LNCaP clone FGC (cell line): ENCODE measurements around the gene MPZL1.

Source experiments
- DNase-seq: peaks from one replicate; pipeline ENCODE4 v3.0.0-alpha.2; 2011; ENCODE audit warnings: low read depth
- H3K4me3 ChIP-seq: 2 replicates; pipeline ENCODE4 v1.5.1; 2011; ENCODE audit warnings: mild to moderate bottlenecking, low read depth, low read length, control low read depth
- TF ChIP-seq, protein P1 (sequence below): IDR thresholded peaks from 2 replicates; pipeline ENCODE4 v1.5.1; 2012; ENCODE audit warnings: mild to moderate bottlenecking; ENCODE audit not compliant: control insufficient read depth, insufficient read depth; ENCODE audit errors: extremely low read depth

Gene MPZL1

DNA sequence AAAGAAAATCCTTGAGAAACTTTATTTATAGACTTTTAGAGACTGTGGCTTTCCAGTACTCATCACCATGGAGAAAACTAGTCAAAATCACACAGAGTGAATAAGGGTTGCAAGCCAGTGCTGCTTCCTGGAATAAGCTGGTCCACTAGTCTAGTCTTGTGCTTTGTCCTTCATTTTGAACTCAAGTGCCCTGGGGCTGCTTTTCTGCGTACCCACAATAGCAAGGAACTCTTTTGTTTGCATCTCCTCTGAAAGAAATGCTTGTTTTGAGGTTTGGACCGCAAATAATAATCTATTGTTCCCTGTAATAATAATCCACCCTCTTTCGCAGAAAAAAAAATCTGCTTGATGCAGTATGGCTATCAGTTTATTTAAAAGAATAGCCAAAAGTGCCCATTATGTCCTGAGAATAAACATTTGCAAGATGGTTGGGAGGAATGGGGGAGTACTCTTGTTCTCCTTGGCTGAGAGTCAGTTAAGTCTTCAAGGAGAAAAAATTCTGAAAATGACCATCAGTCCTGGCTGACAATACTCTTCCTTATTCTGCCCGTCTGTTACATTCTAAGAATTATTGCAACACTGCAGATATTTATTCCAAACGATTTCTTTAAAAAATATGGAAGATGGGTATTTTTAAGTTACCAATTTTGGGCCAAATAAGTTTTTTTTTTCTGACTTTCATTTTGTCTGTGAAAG, 41.9 kb downstream of the MPZL1 start:
- TF ChIP-seq, protein P1, sequence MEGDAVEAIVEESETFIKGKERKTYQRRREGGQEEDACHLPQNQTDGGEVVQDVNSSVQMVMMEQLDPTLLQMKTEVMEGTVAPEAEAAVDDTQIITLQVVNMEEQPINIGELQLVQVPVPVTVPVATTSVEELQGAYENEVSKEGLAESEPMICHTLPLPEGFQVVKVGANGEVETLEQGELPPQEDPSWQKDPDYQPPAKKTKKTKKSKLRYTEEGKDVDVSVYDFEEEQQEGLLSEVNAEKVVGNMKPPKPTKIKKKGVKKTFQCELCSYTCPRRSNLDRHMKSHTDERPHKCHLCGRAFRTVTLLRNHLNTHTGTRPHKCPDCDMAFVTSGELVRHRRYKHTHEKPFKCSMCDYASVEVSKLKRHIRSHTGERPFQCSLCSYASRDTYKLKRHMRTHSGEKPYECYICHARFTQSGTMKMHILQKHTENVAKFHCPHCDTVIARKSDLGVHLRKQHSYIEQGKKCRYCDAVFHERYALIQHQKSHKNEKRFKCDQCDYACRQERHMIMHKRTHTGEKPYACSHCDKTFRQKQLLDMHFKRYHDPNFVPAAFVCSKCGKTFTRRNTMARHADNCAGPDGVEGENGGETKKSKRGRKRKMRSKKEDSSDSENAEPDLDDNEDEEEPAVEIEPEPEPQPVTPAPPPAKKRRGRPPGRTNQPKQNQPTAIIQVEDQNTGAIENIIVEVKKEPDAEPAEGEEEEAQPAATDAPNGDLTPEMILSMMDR = no peak
- DNase-seq = no peak

GRCh38 chr1:167764458-167765330, 42.9 kb downstream of the MPZL1 start:
- no peak for DNase-seq
- TF ChIP-seq, protein P1 = no peak
- no peak overlapping the region for H3K4me3 ChIP-seq

More for the DNA sequence above, 41.9 kb downstream of the MPZL1 start:
- H3K4me3 ChIP-seq = peak overlapping the region; percentile 25; the same call in 1 of the 2 replicates

GRCh38 chr1:167765496-167765895, 43.7 kb downstream of the MPZL1 start:
- TF ChIP-seq, protein P1 = no peak
- DNase-seq = no peak
- no peak overlapping the region for H3K4me3 ChIP-seq

- no peak overlapping the region for H3K4me3 ChIP-seq
- no peak for DNase-seq
- TF ChIP-seq, protein P1 = no peak
Measured at GRCh38 chr1:167766538-167766937, 44.8 kb downstream of the MPZL1 start.

DNA sequence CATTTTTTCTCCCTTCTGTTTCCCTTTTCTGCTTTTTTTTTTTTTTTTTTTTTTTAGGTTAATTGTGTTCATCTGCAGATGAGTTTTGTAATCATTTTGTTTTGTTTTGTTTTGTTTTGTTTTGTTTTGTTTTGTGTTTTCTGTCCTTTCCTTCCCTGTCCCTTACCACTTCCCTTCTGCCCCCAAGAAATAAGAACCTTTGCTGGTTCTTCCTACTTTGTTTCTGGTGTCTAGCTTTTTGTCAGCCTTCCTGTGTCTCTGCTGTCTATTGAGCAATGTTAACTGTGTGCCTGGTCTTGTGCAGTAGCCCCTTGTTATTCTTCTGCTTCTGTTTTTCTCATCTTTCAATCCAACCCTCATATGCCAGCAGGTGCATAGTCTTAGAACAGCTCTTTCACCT, 46.0 kb downstream of the MPZL1 start:
- TF ChIP-seq, protein P1 = no peak
- no peak overlapping the region for H3K4me3 ChIP-seq
- DNase-seq = no peak

- DNase-seq = no peak
- H3K4me3 ChIP-seq = no peak overlapping the region
- TF ChIP-seq, protein P1 = no peak
Measured at GRCh38 chr1:167770127-167770526, 48.3 kb downstream of the MPZL1 start.
